ENCODE results near the gene KRTAP1-3.
"Not testable (repeated sequence)": the region's sequence is repeated elsewhere in the genome, so short reads cannot be mapped to it uniquely, and the experiment has no call there.

KRTAP1-3 gene

DNA sequence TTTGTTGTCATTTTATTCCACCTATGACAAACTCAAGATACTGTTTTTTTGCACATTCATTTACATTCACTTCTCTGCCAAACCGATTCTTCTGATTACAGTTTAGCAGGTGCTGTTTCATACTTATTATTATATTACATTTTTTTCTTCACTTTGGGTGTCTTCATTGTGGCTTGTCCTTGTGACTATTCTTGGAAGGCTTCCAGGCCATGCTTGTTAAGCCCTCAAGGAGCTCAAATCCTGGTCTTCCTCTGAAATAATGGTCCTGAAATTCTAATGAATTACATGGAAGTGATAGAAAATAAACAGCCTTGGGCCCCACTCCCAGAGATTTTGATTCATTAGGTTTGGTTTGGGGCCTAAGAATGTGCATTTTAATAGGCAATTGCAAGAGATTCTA is 29.6 kb upstream of the KRTAP1-3 start:
- DNase-seq (ENCODE audit: low spot score) (no peak), ATAC-seq (ENCODE audit: low read depth) (no peak)
- Histone ChIP-seq H3K9me3 (ENCODE audit: severe bottlenecking) (no peaks in the 10 kb centered on the region), H3K36me3 (ENCODE audit: low read depth) (no peaks in the 10 kb centered on the region), H3K4me3 (ENCODE audit: severe bottlenecking) (no peak overlapping the region), H3K27me3 (ENCODE audit: insufficient read depth, poor library complexity, severe bottlenecking) (no peaks in the 10 kb centered on the region), H3K27ac (ENCODE audit: poor library complexity, severe bottlenecking) (no peak overlapping the region), H3K4me1 (ENCODE audit: insufficient read depth, poor library complexity, severe bottlenecking) (peaks cover 38% of the 10 kb centered on the region)
- TF ChIP-seq, protein P1, sequence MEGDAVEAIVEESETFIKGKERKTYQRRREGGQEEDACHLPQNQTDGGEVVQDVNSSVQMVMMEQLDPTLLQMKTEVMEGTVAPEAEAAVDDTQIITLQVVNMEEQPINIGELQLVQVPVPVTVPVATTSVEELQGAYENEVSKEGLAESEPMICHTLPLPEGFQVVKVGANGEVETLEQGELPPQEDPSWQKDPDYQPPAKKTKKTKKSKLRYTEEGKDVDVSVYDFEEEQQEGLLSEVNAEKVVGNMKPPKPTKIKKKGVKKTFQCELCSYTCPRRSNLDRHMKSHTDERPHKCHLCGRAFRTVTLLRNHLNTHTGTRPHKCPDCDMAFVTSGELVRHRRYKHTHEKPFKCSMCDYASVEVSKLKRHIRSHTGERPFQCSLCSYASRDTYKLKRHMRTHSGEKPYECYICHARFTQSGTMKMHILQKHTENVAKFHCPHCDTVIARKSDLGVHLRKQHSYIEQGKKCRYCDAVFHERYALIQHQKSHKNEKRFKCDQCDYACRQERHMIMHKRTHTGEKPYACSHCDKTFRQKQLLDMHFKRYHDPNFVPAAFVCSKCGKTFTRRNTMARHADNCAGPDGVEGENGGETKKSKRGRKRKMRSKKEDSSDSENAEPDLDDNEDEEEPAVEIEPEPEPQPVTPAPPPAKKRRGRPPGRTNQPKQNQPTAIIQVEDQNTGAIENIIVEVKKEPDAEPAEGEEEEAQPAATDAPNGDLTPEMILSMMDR (IDR thresholded peaks at IDR 0.05; ENCODE audit: poor library complexity, severe bottlenecking), result no peak

DNA sequence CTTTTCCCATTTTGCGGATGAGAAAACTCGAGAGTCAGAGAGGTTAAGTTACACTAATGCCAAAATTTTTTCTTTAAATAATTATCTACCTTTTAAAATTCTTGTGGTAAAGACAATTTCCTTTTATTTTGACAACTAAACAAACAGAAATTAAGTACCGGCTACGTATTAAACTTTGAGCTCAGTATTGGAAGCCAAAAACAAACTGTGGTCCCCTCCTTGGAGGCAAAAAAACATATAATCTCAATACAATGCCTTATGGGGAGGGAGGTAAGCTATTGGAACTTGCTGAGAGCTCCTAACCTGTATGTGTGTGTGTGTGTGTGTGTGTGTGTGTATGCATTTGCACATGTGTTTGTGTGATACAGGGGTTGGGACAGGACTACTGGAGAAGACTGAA is 28.8 kb upstream of the KRTAP1-3 start:
- Histone ChIP-seq H3K4me1 (ENCODE audit: insufficient read depth, poor library complexity, severe bottlenecking) (peaks cover 46% of the 10 kb centered on the region), H3K9me3 (ENCODE audit: severe bottlenecking) (no peaks in the 10 kb centered on the region), H3K27me3 (ENCODE audit: insufficient read depth, poor library complexity, severe bottlenecking) (no peaks in the 10 kb centered on the region), H3K36me3 (ENCODE audit: low read depth) (no peaks in the 10 kb centered on the region), H3K27ac (ENCODE audit: poor library complexity, severe bottlenecking) (no peak overlapping the region), H3K4me3 (ENCODE audit: severe bottlenecking) (no peak overlapping the region)
- TF ChIP-seq, protein P1 (IDR thresholded peaks at IDR 0.05; ENCODE audit: poor library complexity, severe bottlenecking), result no peak
- no peak for ATAC-seq (ENCODE audit: low read depth)
- no peak for DNase-seq (ENCODE audit: low spot score)

DNA sequence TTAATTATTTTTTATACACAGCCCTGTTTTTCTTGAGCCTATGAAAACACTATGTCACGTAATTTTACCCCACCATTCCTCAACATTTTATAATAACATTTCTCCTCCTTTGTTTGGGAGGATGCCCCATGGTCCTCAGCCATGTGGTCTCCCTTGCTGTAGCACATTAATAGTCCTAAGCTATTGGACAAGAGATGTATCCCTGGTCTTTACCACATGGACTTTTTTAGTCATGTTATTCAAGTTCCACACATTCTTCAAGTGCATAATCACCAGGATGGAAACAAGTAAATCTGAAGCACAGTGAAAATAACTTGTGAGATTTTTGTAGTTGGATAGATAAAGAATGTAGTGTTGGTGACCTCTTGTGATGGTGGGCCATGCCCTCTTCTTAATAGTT is 27.3 kb upstream of the KRTAP1-3 start:
- Histone ChIP-seq H3K27ac (ENCODE audit: poor library complexity, severe bottlenecking) (peak overlapping the region; percentile 95), H3K4me3 (ENCODE audit: severe bottlenecking) (no peak overlapping the region), H3K4me1 (ENCODE audit: insufficient read depth, poor library complexity, severe bottlenecking) (peaks cover 50% of the 10 kb centered on the region), H3K9me3 (ENCODE audit: severe bottlenecking) (no peaks in the 10 kb centered on the region), H3K36me3 (ENCODE audit: low read depth) (no peaks in the 10 kb centered on the region), H3K27me3 (ENCODE audit: insufficient read depth, poor library complexity, severe bottlenecking) (no peaks in the 10 kb centered on the region)
- DNase-seq (ENCODE audit: low spot score) (no peak), ATAC-seq (ENCODE audit: low read depth) (peak; percentile 29; the same call in 1 of the 3 replicates)
- TF ChIP-seq, protein P1 (IDR thresholded peaks at IDR 0.05; ENCODE audit: poor library complexity, severe bottlenecking), result no peak

DNA sequence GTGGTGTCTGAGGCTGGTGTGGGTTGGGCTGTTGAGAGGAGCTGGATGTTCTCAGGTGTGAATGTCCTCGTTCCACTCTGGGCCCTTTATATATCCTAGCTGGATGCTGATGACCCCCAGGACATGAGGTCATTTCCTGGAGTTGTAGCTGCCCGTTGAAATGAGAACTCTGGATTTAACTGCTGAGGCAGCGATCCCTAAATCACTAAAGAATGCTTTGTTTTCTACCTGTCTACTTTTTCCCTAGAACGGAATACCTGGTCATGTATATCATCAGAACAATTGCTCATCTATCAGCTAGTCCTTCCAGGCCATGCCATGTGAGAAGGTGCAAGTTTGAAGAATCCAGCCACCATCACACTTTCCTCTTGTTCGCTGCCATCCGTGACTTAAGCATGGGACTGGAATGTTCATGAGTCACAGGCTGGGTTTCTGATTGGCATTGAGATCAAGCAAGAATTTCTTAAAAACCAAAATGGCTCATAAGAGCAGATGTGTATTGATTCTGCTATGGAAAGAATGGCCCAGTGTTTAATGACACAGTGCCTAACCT is 25.5 kb upstream of the KRTAP1-3 start, which contains the start of gene KRTAP2-3:
TSS of gene KRTAP2-3 (minus strand) at position 63 of the 553 bp plus-strand sequence. CDS start 64 bp downstream, outside the sequence.
- DNase-seq (ENCODE audit: low spot score), result peak; percentile 74
- H3K9me3 ChIP-seq (ENCODE audit: severe bottlenecking), result no peaks in the 10 kb centered on the region
- H3K27me3 ChIP-seq (ENCODE audit: insufficient read depth, poor library complexity, severe bottlenecking), result no peaks in the 10 kb centered on the region
- TF ChIP-seq, protein P1 (IDR thresholded peaks at IDR 0.05; ENCODE audit: poor library complexity, severe bottlenecking), result no peak
- H3K27ac ChIP-seq (ENCODE audit: poor library complexity, severe bottlenecking), result peak within 1 kb of the TSS; percentile 95
- no peak within 1 kb of the TSS for H3K4me3 ChIP-seq (ENCODE audit: severe bottlenecking)
- H3K4me1 ChIP-seq (ENCODE audit: insufficient read depth, poor library complexity, severe bottlenecking), result peaks cover 40% of the 10 kb centered on the region
- no peaks in the 10 kb centered on the region for H3K36me3 ChIP-seq (ENCODE audit: low read depth)
- peak; percentile 75 for ATAC-seq (ENCODE audit: low read depth)

DNA sequence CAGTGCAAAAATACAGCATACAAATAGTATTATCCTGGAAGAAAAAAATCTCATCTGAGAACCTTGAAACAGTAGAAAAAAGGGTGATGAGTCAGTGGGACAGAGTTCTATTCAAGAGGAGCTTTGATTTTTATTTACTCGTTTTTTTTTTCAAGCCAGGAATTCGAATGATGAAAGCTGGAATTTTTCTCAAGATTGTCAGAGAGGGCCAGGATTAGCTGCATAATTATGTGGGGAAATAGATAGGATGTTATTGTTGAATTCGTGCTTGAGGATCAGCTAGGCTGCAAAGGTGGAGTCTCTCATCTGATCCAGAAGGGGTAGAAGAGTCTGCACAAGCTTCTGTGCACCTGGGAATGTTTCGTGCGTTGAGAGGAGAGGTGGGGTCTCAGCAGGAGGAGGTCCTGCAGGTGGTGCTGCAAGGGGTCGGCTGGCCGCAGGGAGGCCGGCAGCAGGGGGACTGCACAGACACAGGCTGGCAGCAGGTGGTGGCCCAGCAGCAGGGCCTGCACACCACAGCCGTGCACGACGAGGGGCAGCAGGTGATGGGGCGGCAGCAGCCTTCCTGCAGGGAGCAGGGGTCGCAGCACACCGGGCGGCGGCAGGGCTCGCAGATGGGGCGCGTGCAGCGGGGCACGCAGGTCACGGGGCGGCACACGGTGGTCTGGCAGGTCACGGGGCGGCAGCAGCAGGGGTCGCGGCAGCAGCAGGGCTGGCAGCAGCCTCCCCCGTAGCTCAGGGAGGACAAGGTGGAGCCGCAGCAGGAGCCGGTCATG is 24.8 kb upstream of the KRTAP1-3 start:
- H3K4me1 ChIP-seq (ENCODE audit: insufficient read depth, poor library complexity, severe bottlenecking), result peaks cover 40% of the 10 kb centered on the region
- DNase-seq (ENCODE audit: low spot score); H3K4me3 ChIP-seq (ENCODE audit: severe bottlenecking); H3K36me3 ChIP-seq (ENCODE audit: low read depth); H3K9me3 ChIP-seq (ENCODE audit: severe bottlenecking); H3K27me3 ChIP-seq (ENCODE audit: insufficient read depth, poor library complexity, severe bottlenecking): not testable (repeated sequence)
- peak overlapping the region; percentile 95 for H3K27ac ChIP-seq (ENCODE audit: poor library complexity, severe bottlenecking)
- peak; percentile 66 for ATAC-seq (ENCODE audit: low read depth)
